Colon (tissue), 2 donors: ENCODE measurements around the gene C3orf49.

Experiments
- FAIRE-seq: peaks from 2 replicates; lab custom pipeline; 2012; peaks lifted over from hg19 to GRCh38; lab: Jason Lieb, UNC
- donor health status: control.
- donor health status: control.

C3orf49 gene

GRCh38 chr3:63851287-63851686 is 32.2 kb downstream of the C3orf49 start:
- no peak for FAIRE-seq

GRCh38 chr3:63853106-63853505 is 34.0 kb downstream of the C3orf49 start:
- FAIRE-seq = no peak

GRCh38 chr3:63855333-63855940 is 36.3 kb downstream of the C3orf49 start:
- no peak for FAIRE-seq

GRCh38 chr3:63857311-63857710 is 38.2 kb downstream of the C3orf49 start:
- FAIRE-seq = no peak

GRCh38 chr3:63860776-63861175 is 41.7 kb downstream of the C3orf49 start:
- no peak for FAIRE-seq

GRCh38 chr3:63861306-63861705 is 42.2 kb downstream of the C3orf49 start:
- no peak for FAIRE-seq

- no peak for FAIRE-seq
Measured at GRCh38 chr3:63862804-63863149, 43.7 kb downstream of the C3orf49 start.

GRCh38 chr3:63863150-63864007 is 44.3 kb downstream of the C3orf49 start, which contains the start of the genes ATXN7 and THOC7:
ATXN7 (plus strand) TSS chr3:63863867; CDS start chr3:63912599, 48,732 bp downstream.
THOC7 (minus strand) TSS chr3:63863805; CDS start chr3:63863790, 15 bp downstream.
- no peak for FAIRE-seq

GRCh38 chr3:63864008-63864964 is 45.2 kb downstream of the C3orf49 start:
- FAIRE-seq = no peak

- FAIRE-seq = no peak
Measured at GRCh38 chr3:63864965-63865327, 45.8 kb downstream of the C3orf49 start.

GRCh38 chr3:63867225-63867624 is 48.1 kb downstream of the C3orf49 start:
- no peak for FAIRE-seq

- no peak for FAIRE-seq
Measured at GRCh38 chr3:63869940-63870614, 51.0 kb downstream of the C3orf49 start.

- FAIRE-seq = no peak
Measured at GRCh38 chr3:63870615-63871005, 51.5 kb downstream of the C3orf49 start.

GRCh38 chr3:63872135-63872924 is 53.2 kb downstream of the C3orf49 start:
- FAIRE-seq = no peak

GRCh38 chr3:63874769-63875168 is 55.7 kb downstream of the C3orf49 start:
- no peak for FAIRE-seq

GRCh38 chr3:63875510-63875909 is 56.4 kb downstream of the C3orf49 start:
- no peak for FAIRE-seq

GRCh38 chr3:63876260-63876659 is 57.2 kb downstream of the C3orf49 start:
- no peak for FAIRE-seq

- FAIRE-seq = no peak
Measured at GRCh38 chr3:63877737-63878393, 58.8 kb downstream of the C3orf49 start.

GRCh38 chr3:63878394-63879060 is 59.4 kb downstream of the C3orf49 start:
- FAIRE-seq = no peak

GRCh38 chr3:63880653-63881052 is 61.6 kb downstream of the C3orf49 start:
- FAIRE-seq = no peak
